ENCODE data around the gene RAPGEF4.

RAPGEF4 gene

GRCh38 chr2:172813314-172813888 lies 77.8 kb downstream of the RAPGEF4 start:
- TF ChIP-seq SIN3A (IDR thresholded peaks at IDR 0.05; ENCODE audit: borderline replicate concordance, insufficient read depth, low read length) (no peak), FOXP2 (optimal IDR thresholded peaks at IDR 0.05; ENCODE audit: borderline replicate concordance, extremely low read depth, extremely low read length, insufficient read depth) (no peak), TAF1 (IDR thresholded peaks at IDR 0.05; ENCODE audit: borderline replicate concordance, insufficient read depth, low read length) (no peak), POLR2AphosphoS5 (IDR thresholded peaks at IDR 0.05; ENCODE audit: low read depth, low read length) (no peak)
- TF ChIP-seq, protein P1, sequence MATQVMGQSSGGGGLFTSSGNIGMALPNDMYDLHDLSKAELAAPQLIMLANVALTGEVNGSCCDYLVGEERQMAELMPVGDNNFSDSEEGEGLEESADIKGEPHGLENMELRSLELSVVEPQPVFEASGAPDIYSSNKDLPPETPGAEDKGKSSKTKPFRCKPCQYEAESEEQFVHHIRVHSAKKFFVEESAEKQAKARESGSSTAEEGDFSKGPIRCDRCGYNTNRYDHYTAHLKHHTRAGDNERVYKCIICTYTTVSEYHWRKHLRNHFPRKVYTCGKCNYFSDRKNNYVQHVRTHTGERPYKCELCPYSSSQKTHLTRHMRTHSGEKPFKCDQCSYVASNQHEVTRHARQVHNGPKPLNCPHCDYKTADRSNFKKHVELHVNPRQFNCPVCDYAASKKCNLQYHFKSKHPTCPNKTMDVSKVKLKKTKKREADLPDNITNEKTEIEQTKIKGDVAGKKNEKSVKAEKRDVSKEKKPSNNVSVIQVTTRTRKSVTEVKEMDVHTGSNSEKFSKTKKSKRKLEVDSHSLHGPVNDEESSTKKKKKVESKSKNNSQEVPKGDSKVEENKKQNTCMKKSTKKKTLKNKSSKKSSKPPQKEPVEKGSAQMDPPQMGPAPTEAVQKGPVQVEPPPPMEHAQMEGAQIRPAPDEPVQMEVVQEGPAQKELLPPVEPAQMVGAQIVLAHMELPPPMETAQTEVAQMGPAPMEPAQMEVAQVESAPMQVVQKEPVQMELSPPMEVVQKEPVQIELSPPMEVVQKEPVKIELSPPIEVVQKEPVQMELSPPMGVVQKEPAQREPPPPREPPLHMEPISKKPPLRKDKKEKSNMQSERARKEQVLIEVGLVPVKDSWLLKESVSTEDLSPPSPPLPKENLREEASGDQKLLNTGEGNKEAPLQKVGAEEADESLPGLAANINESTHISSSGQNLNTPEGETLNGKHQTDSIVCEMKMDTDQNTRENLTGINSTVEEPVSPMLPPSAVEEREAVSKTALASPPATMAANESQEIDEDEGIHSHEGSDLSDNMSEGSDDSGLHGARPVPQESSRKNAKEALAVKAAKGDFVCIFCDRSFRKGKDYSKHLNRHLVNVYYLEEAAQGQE (IDR thresholded peaks at IDR 0.05; ENCODE audit: insufficient read depth in 1 of 2, low read depth in 2 of 2, low read length in 2 of 2), result no peak

- TF ChIP-seq SIN3A (IDR thresholded peaks at IDR 0.05; ENCODE audit: borderline replicate concordance, insufficient read depth, low read length) (no peak), FOXP2 (optimal IDR thresholded peaks at IDR 0.05; ENCODE audit: borderline replicate concordance, extremely low read depth, extremely low read length, insufficient read depth) (no peak), TAF1 (IDR thresholded peaks at IDR 0.05; ENCODE audit: borderline replicate concordance, insufficient read depth, low read length) (no peak), POLR2AphosphoS5 (IDR thresholded peaks at IDR 0.05; ENCODE audit: low read depth, low read length) (no peak)
- TF ChIP-seq, protein P1 (IDR thresholded peaks at IDR 0.05; ENCODE audit: insufficient read depth in 1 of 2, low read depth in 2 of 2, low read length in 2 of 2), result no peak
Measured at GRCh38 chr2:172817411-172817810, 81.8 kb downstream of the RAPGEF4 start.

- no peak for TF ChIP-seq TAF1 (IDR thresholded peaks at IDR 0.05; ENCODE audit: borderline replicate concordance, insufficient read depth, low read length)
- no peak for TF ChIP-seq SIN3A (IDR thresholded peaks at IDR 0.05; ENCODE audit: borderline replicate concordance, insufficient read depth, low read length)
- TF ChIP-seq FOXP2 (optimal IDR thresholded peaks at IDR 0.05; ENCODE audit: borderline replicate concordance, extremely low read depth, extremely low read length, insufficient read depth), result no peak
- TF ChIP-seq, protein P1 (IDR thresholded peaks at IDR 0.05; ENCODE audit: insufficient read depth in 1 of 2, low read depth in 2 of 2, low read length in 2 of 2), result no peak
- no peak for TF ChIP-seq POLR2AphosphoS5 (IDR thresholded peaks at IDR 0.05; ENCODE audit: low read depth, low read length)
Measured at GRCh38 chr2:172819943-172820342, 84.3 kb downstream of the RAPGEF4 start.

- TF ChIP-seq TAF1 (IDR thresholded peaks at IDR 0.05; ENCODE audit: borderline replicate concordance, insufficient read depth, low read length), result no peak
- no peak for TF ChIP-seq SIN3A (IDR thresholded peaks at IDR 0.05; ENCODE audit: borderline replicate concordance, insufficient read depth, low read length)
- TF ChIP-seq, protein P1 (IDR thresholded peaks at IDR 0.05; ENCODE audit: insufficient read depth in 1 of 2, low read depth in 2 of 2, low read length in 2 of 2), result no peak
- no peak for TF ChIP-seq FOXP2 (optimal IDR thresholded peaks at IDR 0.05; ENCODE audit: borderline replicate concordance, extremely low read depth, extremely low read length, insufficient read depth)
- TF ChIP-seq POLR2AphosphoS5 (IDR thresholded peaks at IDR 0.05; ENCODE audit: low read depth, low read length), result no peak
Measured at GRCh38 chr2:172821370-172822338, 86.0 kb downstream of the RAPGEF4 start.
